HG02973 (cell line): ENCODE results near the gene FNDC10.

Experiments used
- ATAC-seq: cut with Tn5 transposase; IDR thresholded peaks from one replicate; pipeline ENCODE4 v1.9.1; 2021; ENCODE audit warnings: moderate library complexity; ENCODE audit not compliant: unreplicated experiment

Gene FNDC10

DNA sequence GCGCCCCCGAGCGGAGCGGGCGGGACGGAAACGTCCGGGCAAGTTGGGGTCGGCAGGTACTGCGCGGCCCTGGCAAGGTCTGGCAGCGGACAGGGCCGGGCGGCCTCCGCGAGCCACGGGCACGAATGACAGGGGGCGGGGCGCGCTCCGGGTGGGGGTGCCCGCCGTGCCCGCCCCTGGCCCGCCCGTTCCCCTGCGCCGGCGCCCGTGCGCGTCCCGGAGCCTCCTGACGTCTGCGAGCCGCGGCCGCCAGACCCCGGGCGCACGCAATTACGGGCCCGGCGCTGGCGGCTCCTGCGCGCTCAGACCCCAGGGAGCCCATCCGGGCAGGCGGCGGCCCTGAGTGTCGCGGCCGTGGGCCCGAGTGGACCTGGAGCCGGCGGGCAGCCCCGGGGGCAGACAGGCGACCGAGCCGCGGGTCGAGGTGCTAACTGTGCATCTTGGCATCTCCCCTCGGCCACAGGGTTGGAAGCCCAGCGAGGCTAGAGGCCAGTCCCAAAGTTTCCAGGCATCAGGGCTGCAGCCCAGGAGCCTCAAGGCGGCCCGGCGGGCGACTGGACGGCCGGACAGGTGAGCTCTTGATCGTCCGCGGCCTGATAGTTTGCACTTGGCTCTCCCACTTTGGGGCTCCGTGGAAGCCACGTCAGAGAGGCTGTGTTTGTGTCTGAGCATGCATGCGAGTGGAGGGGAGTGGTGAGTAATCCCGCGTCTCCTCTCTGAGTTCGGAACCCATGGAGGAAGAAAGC, 16.3 kb upstream of the FNDC10 start:
- ATAC-seq = peak; percentile 23

DNA sequence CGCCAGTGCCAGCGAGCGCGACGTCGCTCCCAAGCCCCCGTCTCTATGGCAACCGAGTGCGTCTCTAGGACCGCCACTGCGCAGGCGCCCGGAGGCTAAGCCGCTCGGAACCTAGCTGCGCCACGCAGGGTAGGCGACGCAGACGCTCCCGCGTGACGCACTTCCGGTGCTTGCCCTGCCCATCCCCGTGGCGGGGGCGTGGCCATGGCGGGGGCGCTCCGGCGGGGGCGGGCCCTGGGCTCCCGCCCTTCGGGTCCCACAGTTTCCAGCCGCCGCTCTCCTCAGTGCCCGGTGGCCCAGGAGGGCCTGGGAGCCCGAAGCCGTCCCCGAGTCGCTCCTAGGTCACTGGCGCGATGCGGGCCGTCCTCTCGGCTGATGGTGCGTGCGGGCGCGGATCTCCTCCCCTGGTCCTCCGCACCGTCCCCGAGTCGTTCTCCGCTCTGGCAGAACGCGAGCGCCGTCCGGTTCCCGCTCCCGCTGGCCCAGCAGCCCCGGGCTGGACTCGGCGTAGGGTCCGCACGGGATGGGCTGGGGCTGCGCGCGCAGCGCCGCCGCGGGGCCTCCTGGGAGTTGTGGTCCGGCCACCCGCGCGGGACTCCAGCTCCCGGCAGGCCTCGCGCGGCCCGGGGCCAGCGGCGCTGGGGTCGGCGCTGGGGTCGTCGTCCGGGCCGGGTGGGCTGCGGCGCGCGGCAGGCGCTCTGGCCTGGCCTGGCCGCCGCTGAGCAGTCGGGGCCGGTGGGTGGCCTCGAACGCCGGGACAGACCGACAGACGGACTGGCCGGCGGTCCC, 15.5 kb upstream of the FNDC10 start, which contains the start of gene MIB2:
MIB2 (plus strand) TSS at position 245 of the 789 bp plus-strand sequence. CDS start 7,953 bp downstream, outside the sequence.
- peak; percentile 67 for ATAC-seq

DNA sequence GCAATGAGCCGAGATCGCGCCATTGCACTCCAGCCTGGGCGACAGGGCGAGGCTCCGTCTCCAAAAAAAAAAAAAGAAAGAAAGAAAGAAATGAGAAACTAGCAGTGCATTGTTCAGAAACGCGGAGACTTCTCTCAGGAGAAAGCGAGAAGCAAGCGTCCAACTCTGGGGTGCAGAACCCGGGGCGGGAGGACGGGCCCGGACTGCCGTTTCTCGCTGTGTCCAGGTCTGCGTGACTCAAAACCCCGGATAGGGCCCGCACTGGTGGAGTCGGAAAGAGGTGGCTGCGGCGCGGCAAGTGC, 15.0 kb upstream of the FNDC10 start:
- no peak for ATAC-seq

GRCh38 chr1:1614204-1614953, 14.4 kb upstream of the FNDC10 start:
- ATAC-seq = no peak

DNA sequence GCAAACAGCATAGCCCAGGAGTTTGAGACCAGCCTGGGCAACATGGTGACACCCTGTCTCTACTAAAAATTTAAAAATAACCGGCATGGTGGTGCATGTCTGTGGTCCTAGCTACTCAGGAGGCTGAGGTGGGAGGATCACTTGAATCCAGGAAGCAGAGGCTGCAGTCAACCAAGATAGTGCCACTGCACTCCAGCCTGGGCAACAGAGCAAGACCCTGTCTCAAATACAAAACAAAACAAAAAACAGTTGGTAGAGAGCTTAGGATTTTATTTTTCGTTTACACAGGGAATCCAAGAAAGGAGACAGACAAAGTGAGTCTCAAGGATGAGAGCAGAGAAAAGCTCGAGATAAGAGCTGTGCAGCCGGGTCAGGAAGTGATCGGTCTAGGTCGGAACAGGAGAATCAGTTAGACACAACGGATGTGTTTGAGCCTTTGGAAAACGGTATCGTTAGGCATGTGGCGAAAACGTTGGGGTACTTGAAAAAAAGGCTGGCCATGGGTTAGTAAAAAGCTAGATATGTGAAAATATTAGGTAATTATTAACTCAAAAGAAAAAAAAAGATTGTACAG, 13.7 kb upstream of the FNDC10 start:
- ATAC-seq = no peak

DNA sequence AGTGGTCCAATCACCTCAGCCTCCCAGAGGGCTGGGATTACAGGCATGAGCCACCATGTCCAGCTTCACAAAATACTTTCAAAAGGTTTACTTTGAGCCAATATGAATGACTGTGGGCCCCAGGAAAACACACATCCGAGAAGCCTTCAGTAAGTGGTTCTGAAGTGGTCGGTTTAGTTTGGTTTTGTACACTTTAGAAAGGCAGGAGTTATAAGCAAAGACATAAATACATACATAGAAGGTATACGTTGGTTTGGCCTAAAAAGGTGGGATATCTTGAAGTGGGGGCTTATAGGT, 12.1 kb upstream of the FNDC10 start:
- no peak for ATAC-seq

GRCh38 chr1:1610796-1611195, 10.9 kb upstream of the FNDC10 start:
- no peak for ATAC-seq

DNA sequence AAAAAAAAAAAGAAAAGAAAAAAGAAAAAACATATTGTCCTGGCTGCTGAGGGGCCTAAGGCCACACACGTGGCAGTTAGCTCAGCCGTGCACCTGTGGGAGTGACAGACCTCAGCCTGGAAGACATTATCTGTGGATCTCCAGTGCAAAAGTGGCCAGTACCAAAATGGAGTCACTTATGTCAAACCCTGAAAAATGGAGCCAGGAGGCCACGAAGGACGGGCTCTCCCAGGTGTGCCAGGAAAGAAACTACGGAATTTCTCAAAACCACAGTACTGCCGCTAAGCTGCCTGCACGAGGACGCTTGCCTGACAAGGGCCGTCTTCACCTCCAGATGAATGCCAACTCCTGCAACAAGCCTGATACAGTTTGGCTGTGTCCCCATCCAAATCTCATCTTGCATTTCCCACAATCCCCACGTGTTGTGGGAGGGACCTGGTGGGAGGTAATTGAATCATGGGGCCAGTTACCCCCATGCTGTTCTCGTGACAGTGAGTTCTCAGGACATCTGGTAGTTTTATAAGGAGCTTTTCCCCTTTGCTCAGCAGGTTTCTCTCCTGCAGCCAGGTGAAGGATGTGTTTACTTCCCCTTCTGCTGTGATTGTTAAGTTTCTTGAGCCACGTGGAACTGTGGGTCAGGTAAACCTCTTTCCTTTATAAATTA, 10.0 kb upstream of the FNDC10 start:
- no peak for ATAC-seq

DNA sequence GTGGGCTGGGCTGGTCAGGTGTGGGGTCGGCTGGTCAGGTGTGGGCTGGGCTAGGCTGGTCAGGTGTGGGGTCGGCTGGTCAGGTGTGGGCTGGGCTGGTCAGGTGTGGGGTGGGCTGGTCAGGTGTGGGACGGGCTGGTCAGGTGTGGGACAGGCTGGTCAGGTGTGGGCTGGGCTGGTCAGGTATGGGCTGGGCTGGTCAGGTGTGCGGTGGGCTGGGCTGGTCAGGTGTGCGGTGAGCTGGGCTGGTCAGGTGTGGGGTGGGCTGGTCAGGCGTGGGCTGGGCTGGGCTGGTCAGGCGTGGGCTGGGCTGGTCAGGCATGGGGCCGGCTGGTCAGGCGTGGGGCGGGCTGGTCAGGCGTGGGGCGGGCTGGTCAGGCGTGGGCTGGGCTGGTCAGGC, 6.3 kb upstream of the FNDC10 start:
- ATAC-seq = no peak

DNA sequence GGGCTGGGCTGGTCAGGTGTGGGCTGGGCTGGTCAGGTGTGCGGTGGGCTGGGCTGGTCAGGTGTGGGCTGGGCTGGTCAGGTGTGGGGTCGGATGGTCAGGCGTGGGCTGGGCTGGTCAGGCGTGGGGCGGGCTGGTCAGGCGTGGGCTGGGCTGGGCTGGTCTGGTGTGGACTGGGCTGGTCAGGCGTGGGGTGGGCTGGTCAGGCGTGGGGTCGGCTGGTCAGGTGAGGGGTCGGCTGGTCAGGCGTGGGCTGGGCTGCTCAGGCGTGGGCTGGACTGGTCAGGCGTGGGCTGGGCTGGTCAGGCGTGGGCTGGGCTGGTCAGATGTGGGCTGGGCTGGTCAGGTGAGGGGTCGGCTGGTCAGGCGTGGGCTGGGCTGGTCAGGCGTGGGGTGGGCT, 5.8 kb upstream of the FNDC10 start:
- no peak for ATAC-seq

DNA sequence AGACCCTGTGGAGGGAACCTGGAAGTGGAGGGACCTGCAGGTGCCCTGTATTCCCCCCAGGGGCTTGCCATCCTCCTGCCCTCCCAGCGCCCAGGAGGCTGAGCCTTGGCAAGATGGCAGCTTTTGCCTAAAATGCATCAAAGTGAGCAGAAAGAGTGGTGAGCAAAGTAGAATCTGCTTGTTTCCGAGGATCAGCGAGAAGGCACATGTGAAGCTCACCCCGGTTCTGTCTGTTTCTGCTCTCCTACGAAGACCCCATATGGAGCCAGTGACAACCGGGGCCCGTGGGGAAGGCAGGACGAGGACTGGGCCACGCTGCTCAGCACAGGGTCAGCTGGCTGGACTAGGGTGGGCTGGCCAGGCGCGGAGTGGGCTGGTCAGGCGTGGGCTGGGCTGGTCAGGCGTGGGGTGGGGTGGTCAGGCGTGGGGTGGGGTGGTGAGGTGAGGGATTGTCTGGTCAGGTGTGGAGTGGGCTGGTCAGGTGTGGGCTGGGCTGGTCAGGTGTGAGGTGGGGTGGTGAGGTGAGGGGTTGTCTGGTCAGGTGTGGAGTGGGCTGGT, 5.2 kb upstream of the FNDC10 start:
- no peak for ATAC-seq

DNA sequence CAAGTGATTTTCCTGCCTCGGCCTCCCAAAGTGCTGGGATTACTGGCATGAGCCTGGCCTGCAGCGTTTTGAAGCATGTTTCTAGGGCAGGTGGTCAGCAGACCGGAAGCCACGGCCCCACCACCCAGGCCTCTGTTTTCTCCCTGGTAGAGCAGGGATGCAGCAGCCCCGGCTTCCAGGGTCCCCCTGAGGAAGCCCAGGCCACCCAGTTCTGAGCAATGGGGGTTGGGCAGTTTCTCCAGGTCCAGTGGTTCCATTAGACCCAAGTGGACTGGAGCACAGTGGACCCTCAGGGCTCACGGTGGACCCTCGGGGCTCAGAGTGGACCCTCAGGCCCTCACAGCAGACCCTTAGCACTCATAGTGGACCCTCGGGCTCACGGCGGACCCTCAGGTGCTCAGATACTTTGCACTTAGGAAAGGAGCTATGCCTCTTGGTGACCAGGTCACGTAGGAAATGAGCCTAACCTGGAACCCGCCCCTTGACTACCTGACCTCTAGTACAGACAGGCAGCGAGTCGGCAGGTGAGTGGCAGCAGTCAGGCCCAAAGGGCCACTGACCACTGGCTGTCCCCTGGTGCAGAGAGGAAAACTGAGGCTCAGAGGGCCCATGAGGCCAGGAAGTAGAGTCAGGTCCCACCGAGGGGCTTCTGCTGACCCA, 4.6 kb upstream of the FNDC10 start:
- no peak for ATAC-seq

DNA sequence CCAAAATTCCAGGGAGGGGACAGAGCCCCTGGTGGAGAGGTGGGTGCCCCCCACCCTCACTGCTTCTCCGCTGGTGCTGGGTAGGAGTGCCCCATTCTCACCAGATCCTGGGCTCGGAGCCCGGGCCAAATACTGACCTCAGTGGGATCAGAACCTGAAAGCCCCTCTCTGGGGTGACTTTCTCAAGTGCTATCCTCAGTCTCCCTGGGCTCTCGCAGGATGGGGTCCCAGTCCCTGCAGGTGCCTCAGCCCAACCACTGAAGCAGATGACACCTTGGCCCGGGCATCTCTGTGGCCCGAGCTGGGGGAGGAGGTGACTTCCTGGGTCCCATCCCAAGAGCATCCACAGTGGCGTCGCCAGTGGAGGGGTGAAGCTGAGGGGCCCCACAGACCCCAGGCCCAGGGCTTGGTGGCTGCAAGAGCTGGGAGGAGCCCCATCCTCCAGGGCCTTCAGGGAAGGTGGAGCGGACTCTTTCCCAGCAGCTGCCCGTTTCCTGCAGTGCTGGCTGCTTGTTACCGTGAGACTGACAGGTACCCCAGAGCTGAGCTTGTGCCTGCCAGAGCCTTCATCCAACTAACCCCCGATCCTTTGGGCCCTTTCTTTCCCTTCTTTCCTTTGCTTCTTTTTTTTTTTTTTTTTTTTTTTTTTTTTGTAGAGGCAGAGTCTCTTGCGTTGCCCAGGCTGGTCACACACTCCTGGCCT, 3.9 kb upstream of the FNDC10 start:
- ATAC-seq = no peak

- no peak for ATAC-seq
These were observed 3.1 kb upstream of the FNDC10 start for GRCh38 chr1:1602968-1603506.

DNA sequence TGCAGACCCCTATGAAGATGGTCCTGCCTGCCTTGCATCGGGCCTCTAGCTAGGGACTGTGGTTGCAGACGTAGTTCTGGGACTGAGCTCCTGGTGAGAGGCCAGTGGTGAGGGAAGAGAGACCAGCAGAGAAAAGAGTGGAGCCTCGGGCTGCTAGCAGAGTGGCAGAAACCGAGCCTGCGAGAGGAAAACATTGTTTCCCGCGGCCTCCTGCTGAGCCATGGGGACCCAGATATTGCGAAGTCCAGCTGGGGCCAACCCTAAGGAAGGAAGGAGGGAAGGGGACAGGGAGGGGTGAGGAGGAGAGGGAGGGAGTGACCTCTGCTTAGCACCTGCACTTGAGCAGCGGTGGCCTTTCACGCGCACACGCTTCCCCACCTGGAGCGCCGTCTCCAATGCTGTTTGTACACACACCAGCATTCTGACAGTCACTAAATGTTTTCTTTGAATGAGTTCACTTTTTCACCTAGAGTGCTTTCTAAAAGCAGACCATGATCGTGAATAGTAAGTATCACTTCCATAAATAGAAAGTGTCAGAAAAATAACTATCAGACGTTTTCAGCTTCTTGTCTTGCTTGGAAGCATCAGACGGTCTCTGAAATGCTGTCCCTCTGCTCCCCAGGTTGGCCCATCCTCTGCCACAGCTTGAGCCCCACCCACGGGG, 2.5 kb upstream of the FNDC10 start:
- no peak for ATAC-seq

- ATAC-seq = no peak
These were observed 1.8 kb upstream of the FNDC10 start for GRCh38 chr1:1601564-1602303.

GRCh38 chr1:1600861-1601563, 1.1 kb upstream of the FNDC10 start:
- ATAC-seq = no peak
